Activated CD4-positive, alpha-beta T cell treated with anti-CD3 and anti-CD28 coated beads, Interleukin-2, amount 10 ng/mL, durations not matched to agents 7 days and 5 days (primary cell): ENCODE data around the gene POLR3H. TPM values are rescaled to one million over a fixed set of nuclear protein-coding genes. Genes with fewer than 3 reads are reported as not detected.

Experiments
- CTCF ChIA-PET: fragments of 350-600 bp; sonication (Branson Sonifier 250); formaldehyde crosslinking; loops from one replicate; lab custom pipeline; 2021; ENCODE audit warnings: antibody characterized with exemption; lab: Charles Lee
- POLR2A ChIA-PET: fragments of 350-600 bp; sonication (Branson Sonifier 250); formaldehyde crosslinking; loops from one replicate; lab custom pipeline; 2021; ENCODE audit warnings: antibody characterized with exemption; lab: Charles Lee
- DNase-seq: peaks from one replicate; pipeline ENCODE4 v3.0.0-alpha.2; 2020
- H3K27ac Mint-ChIP-seq: one replicate; pipeline ENCODE4 v1.8.0; 2021; ENCODE audit warnings: mild to moderate bottlenecking, moderate library complexity, mixed read lengths
- H3K27me3 Mint-ChIP-seq: one replicate; pipeline ENCODE4 v1.8.0; 2021; ENCODE audit warnings: mixed read lengths
- H3K36me3 Mint-ChIP-seq: one replicate; pipeline ENCODE4 v1.8.0; 2021; ENCODE audit warnings: low read depth, mixed read lengths
- H3K4me1 Mint-ChIP-seq: one replicate; pipeline ENCODE4 v1.8.0; 2021; ENCODE audit warnings: mixed read lengths
- H3K4me3 Mint-ChIP-seq: one replicate; pipeline ENCODE4 v1.8.0; 2021; ENCODE audit warnings: mild to moderate bottlenecking, moderate library complexity, mixed read lengths
- H3K9me3 Mint-ChIP-seq: one replicate; pipeline ENCODE4 v1.8.0; 2021; ENCODE audit warnings: mixed read lengths
- total RNA-seq, 2 experiments: library from RNA; stranded (reverse); gene quantifications; one replicate each; pipeline ENCODE4 v1.2.3, GENCODE V29; 2021

The POLR3H gene
- total RNA-seq, 2 experiments from 2014 or later = 29.1 to 30.1 TPM

DNA sequence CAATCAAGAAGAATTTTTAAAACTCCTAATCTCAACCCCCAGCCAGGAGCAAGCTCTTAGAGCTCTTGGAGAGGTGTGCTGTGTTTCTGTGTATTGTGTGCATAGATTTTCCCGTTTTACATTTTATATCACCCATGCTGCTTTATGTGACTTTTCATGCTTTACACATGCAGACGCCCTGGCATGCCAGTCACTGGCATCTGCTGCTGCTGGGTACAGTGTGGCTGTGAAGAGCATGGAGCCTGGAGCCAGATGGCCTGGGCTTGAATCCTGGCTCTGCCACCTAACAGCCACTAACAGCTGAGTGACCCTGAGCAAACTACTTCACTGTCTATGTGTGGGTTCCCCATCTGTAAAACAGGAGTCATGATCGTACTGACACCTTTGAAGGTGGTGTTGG is 23.1 kb downstream of the POLR3H start:
- Mint-ChIP-seq H3K27me3 (no peaks in the 10 kb centered on the region), H3K9me3 (no peaks in the 10 kb centered on the region), H3K27ac (no peak overlapping the region), H3K36me3 (peaks cover 6% of the 10 kb centered on the region), H3K4me3 (no peak overlapping the region), H3K4me1 (peaks cover 13% of the 10 kb centered on the region)
- ChIA-PET POLR2A (no interaction called here), CTCF (interaction anchor here (0.7 kb wide), 1 partner anchor 419 kb away, joined by 4 read pairs; no protein-coding TSS in a partner anchor)
- no peak for DNase-seq

DNA sequence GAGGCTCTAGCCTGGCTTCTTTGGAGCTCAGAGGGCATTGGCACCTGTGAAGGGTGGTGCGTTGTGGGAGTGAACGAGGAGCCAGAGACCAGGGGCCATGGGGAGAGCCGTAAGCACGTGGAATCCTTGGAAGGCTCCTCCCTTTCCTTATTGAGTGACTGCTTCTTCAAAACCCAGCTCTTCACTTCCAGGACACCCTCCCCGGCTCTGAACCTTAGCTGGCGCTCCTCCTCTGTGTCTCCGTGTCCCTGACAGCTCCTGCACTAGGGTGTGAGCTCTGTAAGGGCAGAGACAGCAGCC is 26.3 kb downstream of the POLR3H start:
- POLR2A ChIA-PET = interaction anchor here (0.6 kb wide), 1 partner anchor 20 kb away, joined by 5 read pairs; no protein-coding TSS in a partner anchor
- CTCF ChIA-PET = interaction anchor here (0.5 to 4.5 kb wide), 9 partner anchors 9 to 232 kb away, joined by 3 to 40 read pairs (median 3); partner anchors contain the start of gene RANGAP1
- Mint-ChIP-seq H3K27me3 (no peaks in the 10 kb centered on the region), H3K36me3 (peaks cover 3% of the 10 kb centered on the region), H3K9me3 (no peaks in the 10 kb centered on the region), H3K4me3 (no peak overlapping the region), H3K27ac (no peak overlapping the region), H3K4me1 (no peaks in the 10 kb centered on the region)
- no peak for DNase-seq

DNA sequence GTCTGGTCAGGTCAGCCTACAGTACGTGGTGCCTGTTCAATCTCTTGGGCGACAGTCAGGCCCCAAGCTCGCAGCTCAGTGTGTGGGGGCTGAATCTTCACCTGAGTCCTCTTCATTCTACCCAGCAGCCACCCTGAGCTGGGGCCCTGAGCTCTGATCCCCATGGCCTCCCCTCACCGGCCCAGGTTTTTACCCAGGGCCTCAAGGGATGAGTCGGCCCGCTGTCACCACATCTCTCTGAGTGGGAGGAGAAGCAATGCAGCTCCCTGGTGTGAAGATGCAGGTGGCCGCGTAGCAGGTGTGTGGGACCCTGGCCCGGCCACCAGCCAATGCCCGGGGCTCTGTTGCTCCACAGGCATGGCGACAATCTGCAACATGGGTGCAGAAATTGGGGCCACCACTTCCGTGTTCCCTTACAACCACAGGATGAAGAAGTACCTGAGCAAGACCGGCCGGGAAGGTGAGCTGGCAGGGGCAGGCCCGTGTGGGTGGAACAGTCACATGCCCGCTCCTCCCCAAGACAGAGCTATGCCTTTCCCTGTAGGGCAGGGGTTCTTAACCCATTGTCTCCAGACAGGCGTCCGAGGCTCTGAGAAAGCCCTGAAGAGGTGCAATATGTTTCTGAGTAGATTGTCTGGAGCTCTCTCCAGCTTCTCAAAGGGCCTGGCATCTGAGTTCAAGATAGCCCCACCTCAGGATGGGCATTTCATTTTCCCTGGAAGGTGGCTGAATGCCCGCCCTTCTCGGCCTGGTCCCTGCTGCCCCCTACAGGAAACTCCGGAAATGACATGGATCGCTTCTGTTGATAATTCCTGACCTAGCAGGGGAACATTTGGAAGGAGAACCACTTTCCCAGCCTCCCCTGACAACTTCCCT is 26.9 kb downstream of the POLR3H start:
- no peak overlapping the region for H3K4me3 Mint-ChIP-seq
- DNase-seq = peak; percentile 29
- no peaks in the 10 kb centered on the region for H3K4me1 Mint-ChIP-seq
- no peaks in the 10 kb centered on the region for H3K9me3 Mint-ChIP-seq
- ChIA-PET POLR2A (interaction anchor here (0.5 to 0.6 kb wide), 2 partner anchors 20 to 49 kb away, joined by 5 read pairs; partner anchors contain the start of gene PHF5A), CTCF (interaction anchor here (0.5 to 4.5 kb wide), 8 partner anchors 10 to 231 kb away, joined by 3 to 40 read pairs (median 3); partner anchors contain the start of gene RANGAP1)
- no peak overlapping the region for H3K27ac Mint-ChIP-seq
- peaks cover 3% of the 10 kb centered on the region for H3K36me3 Mint-ChIP-seq
- H3K27me3 Mint-ChIP-seq = no peaks in the 10 kb centered on the region

GRCh38 chr22:41516462-41516861 is 27.8 kb downstream of the POLR3H start:
- Mint-ChIP-seq H3K27me3 (no peaks in the 10 kb centered on the region), H3K4me3 (no peak overlapping the region), H3K27ac (no peak overlapping the region), H3K36me3 (peaks cover 6% of the 10 kb centered on the region), H3K4me1 (no peaks in the 10 kb centered on the region), H3K9me3 (no peaks in the 10 kb centered on the region)
- POLR2A ChIA-PET = no interaction called here
- CTCF ChIA-PET = interaction anchor here (2.5 to 4.5 kb wide), 2 partner anchors 10 to 113 kb away, joined by 14 to 40 read pairs; no protein-coding TSS in a partner anchor
- DNase-seq = no peak

GRCh38 chr22:41513391-41513790 is 30.9 kb downstream of the POLR3H start:
- H3K4me1 Mint-ChIP-seq = no peaks in the 10 kb centered on the region
- CTCF ChIA-PET = interaction anchor here (1.8 kb wide), 1 partner anchor 11 kb away, joined by 5 read pairs; no protein-coding TSS in a partner anchor
- DNase-seq = no peak
- H3K27me3 Mint-ChIP-seq = no peaks in the 10 kb centered on the region
- no peaks in the 10 kb centered on the region for H3K9me3 Mint-ChIP-seq
- H3K4me3 Mint-ChIP-seq = no peak overlapping the region
- peaks cover 6% of the 10 kb centered on the region for H3K36me3 Mint-ChIP-seq
- POLR2A ChIA-PET = no interaction called here
- H3K27ac Mint-ChIP-seq = no peak overlapping the region

DNA sequence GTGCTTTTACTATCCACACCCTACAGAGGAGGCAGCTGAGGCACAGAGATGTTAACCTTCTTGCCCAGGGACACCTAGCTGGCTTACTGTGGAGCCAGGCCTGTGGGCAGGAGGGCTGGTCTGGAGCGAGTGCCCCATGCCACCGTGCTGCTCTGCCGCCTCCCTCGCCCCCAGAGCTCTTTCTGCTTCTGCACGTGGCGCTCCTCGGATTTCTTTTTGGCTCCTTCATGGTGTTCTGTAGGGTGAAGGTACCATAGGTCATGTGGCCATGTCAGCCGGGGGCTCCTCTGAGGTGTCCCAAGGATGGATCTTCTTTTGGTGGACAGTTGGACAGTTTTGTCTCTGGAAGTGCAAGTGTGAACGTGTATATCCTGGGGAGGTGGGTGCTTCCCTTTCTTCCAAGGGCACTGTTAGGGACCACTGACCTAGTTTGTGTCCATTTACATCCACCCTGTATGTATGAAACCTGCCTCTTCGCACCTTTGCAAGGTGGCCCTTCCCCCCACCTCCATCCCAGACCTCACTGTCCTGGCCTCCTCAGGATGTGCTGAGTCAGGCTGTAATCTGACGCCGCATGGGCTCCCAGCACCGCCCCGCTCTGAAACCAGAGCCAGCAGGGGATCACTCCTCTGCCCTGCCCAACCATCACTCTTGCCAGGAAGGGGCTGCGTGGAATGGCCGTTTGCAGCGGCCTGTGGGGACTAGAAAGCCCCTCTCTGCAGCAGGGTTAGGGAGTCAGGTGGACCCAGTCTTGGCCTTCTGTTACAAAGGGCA is 31.7 kb downstream of the POLR3H start:
- Mint-ChIP-seq H3K27me3 (no peaks in the 10 kb centered on the region), H3K9me3 (no peaks in the 10 kb centered on the region), H3K4me3 (no peak overlapping the region), H3K4me1 (no peaks in the 10 kb centered on the region), H3K27ac (no peak overlapping the region), H3K36me3 (peaks cover 6% of the 10 kb centered on the region)
- no peak for DNase-seq
- ChIA-PET CTCF (interaction anchor here (0.8 to 1.8 kb wide), 2 partner anchors 12 to 14 kb away, joined by 3 to 5 read pairs; no protein-coding TSS in a partner anchor), POLR2A (no interaction called here)

DNA sequence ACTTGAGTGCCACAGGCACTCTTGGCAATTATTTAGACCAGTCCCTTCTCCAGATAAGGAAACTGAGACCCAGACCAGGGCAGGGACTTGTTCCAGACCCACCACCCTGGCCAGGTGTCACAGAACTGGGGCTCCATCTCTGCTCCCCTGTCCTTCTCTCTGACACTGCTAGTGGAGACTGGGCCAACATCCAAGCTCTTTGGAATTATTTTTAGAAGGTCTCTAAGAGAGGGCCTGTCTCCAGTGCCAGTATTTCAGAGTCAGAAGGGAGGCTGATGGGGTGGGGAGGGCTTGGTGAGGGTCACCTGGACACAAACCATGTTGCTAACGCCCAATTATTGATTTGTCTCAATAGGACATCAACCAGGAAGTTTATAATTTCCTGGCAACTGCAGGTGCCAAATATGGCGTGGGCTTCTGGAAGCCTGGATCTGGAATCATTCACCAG is 32.7 kb downstream of the POLR3H start:
- POLR2A ChIA-PET = no interaction called here
- CTCF ChIA-PET = interaction anchor here (0.6 to 0.8 kb wide), 2 partner anchors 14 to 15 kb away, joined by 3 read pairs; no protein-coding TSS in a partner anchor
- Mint-ChIP-seq H3K4me3 (no peak overlapping the region), H3K27ac (no peak overlapping the region), H3K4me1 (no peaks in the 10 kb centered on the region), H3K36me3 (peaks cover 9% of the 10 kb centered on the region), H3K27me3 (no peaks in the 10 kb centered on the region), H3K9me3 (no peaks in the 10 kb centered on the region)
- DNase-seq = no peak

DNA sequence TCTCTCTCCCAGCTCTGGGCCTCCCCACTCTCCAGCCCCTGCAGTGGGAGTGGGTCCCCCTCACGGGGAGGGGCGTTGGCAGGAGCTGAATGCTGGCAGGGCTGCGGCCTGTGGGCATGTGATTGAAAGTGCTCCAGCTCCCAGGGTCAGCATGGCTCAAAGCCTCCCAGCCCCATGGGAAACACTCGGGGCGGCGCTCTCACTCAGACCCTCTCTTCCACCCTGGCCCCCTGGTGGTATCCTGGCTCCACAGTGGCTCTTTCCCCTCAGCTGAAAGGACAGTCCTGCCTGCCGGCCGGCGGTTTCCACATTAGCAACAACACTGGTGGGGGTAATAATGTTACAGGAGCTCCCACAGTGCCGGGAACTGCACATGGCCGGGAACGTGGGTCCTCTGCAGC is 35.5 kb downstream of the POLR3H start:
- Mint-ChIP-seq H3K9me3 (no peaks in the 10 kb centered on the region), H3K4me3 (no peak overlapping the region), H3K36me3 (peaks cover 8% of the 10 kb centered on the region), H3K27me3 (no peaks in the 10 kb centered on the region), H3K27ac (no peak overlapping the region), H3K4me1 (no peaks in the 10 kb centered on the region)
- CTCF ChIA-PET = interaction anchor here (1.0 kb wide), 1 partner anchor 17 kb away, joined by 3 read pairs; no protein-coding TSS in a partner anchor
- POLR2A ChIA-PET = no interaction called here
- DNase-seq = no peak

DNA sequence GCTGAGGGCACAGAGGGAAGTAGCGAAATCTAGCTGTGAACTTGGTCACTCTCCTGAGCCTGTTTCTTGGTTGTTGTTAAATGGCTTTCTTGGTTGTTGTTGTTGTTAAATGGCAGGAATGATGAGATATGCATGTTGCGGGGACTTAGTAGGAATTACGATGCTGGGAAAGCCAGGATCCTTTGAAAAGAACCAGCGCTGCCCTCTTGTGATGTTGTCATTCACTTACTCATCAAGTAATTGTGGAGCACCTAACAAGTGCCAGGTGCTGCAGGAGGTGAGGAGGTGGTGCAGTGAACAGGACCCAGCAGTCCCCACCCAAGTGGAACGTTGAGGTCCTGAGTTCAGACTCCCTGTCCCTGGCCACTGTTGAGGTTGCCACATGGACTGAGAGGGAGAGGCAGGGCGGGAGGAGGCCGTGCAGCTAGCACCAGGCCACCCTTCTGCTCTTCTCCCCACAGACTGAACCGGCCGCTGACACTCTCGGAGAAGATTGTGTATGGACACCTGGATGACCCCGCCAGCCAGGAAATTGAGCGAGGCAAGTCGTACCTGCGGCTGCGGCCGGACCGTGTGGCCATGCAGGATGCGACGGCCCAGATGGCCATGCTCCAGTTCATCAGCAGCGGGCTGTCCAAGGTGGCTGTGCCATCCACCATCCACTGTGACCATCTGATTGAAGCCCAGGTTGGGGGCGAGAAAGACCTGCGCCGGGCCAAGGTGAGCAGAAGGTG is 36.8 kb downstream of the POLR3H start:
- ChIA-PET CTCF (interaction anchor here (1.0 to 1.3 kb wide), 2 partner anchors 11 to 18 kb away, joined by 3 to 4 read pairs; no protein-coding TSS in a partner anchor), POLR2A (no interaction called here)
- Mint-ChIP-seq H3K27ac (no peak overlapping the region), H3K27me3 (no peaks in the 10 kb centered on the region), H3K4me3 (no peak overlapping the region), H3K9me3 (no peaks in the 10 kb centered on the region), H3K36me3 (peaks cover 8% of the 10 kb centered on the region), H3K4me1 (no peaks in the 10 kb centered on the region)
- DNase-seq = no peak

GRCh38 chr22:41505511-41506220 is 38.6 kb downstream of the POLR3H start:
- no peak for DNase-seq
- ChIA-PET POLR2A (no interaction called here), CTCF (interaction anchor here (1.3 to 3.1 kb wide), 4 partner anchors 19 to 102 kb away, joined by 4 to 9 read pairs (median 4); no protein-coding TSS in a partner anchor)
- no peaks in the 10 kb centered on the region for H3K27me3 Mint-ChIP-seq
- H3K27ac Mint-ChIP-seq = no peak overlapping the region
- peaks cover 11% of the 10 kb centered on the region for H3K36me3 Mint-ChIP-seq
- H3K4me1 Mint-ChIP-seq = no peaks in the 10 kb centered on the region
- no peak overlapping the region for H3K4me3 Mint-ChIP-seq
- no peaks in the 10 kb centered on the region for H3K9me3 Mint-ChIP-seq

DNA sequence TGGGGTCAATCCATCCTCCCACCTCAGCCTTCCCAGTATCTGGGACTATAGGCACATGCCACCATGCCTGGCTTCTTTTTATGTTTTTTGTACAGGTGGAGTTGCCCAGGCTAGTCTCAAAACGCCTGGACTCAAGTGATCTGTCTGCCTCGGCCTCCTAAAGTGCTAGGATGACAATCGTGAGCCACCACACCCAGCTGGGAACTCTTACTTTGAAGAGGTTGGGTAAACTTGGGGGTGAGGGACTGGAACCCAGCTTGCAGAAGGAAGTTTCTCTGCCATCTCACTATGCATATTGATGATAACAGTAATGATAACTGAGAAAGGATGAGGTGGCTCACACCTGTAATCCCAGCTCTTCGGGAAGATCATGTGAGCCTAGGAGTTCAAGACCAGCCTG is 39.5 kb downstream of the POLR3H start:
- ChIA-PET CTCF (interaction anchor here (1.8 to 3.1 kb wide), 2 partner anchors 48 to 101 kb away, joined by 4 to 9 read pairs; no protein-coding TSS in a partner anchor), POLR2A (no interaction called here)
- H3K4me1 Mint-ChIP-seq = no peaks in the 10 kb centered on the region
- peaks cover 13% of the 10 kb centered on the region for H3K36me3 Mint-ChIP-seq
- no peaks in the 10 kb centered on the region for H3K27me3 Mint-ChIP-seq
- peak overlapping the region; percentile 19 for H3K27ac Mint-ChIP-seq
- no peak for DNase-seq
- no peak overlapping the region for H3K4me3 Mint-ChIP-seq
- no peaks in the 10 kb centered on the region for H3K9me3 Mint-ChIP-seq
